Motor neuron (in vitro differentiated cells): Measurements from ENCODE around the gene THSD4. TPM values are rescaled to one million over a fixed set of nuclear protein-coding genes. Genes with fewer than 3 reads are reported as not detected.

Experiments used
- ATAC-seq, 8 experiments: fragments of 200-7000 bp; cut with Tn5 transposase; replicated peaks in 6 of 8; 2 replicates each; pipeline ENCODE4 v1.8.0; 2021; ENCODE audit warnings: mild to moderate bottlenecking in 8 of 8, moderate library complexity in 8 of 8
- H3K27ac ChIP-seq, 2 donors: fragments of 250-450 bp; sonication (Bioruptor Pico); 2 replicates each; pipeline ENCODE4 v1.9.0; 2021; ENCODE audit warnings: antibody characterized with exemption in 2 of 2, mild to moderate bottlenecking in 2 of 2, moderate library complexity in 1 of 2
- H3K4me1 ChIP-seq, 2 donors: fragments of 250-450 bp; sonication (Bioruptor Pico); replicated peaks in 1 of 2; 2 replicates each; pipeline ENCODE4 v1.6.1; 2021; ENCODE audit warnings: antibody characterized with exemption in 2 of 2, mild to moderate bottlenecking in 2 of 2, moderate library complexity in 1 of 2
- H3K4me3 ChIP-seq, 5 donors: fragments of 250-450 bp; sonication (Bioruptor Pico); 2 replicates each; pipeline ENCODE4 v1.9.0; 2021; ENCODE audit warnings: antibody characterized with exemption in 5 of 5, mild to moderate bottlenecking in 5 of 5, moderate library complexity in 4 of 5
- WGBS, 10 experiments: fragments of 450-650 bp; shearing (Covaris generic); methylation state at CpG; one replicate each; pipeline ENCODE4 v1.0.0; 2022; 5-methylcytosine and 5-hydroxymethylcytosine counted together
- in situ Hi-C, 9 experiments: fragments of 400-800 bp; cut with MboI; loops; one replicate each; pipeline ENCODE4 v1.15.0; 2021; ENCODE audit warnings: low sequenced_read_pairs in 9 of 9, low pct_unique_long_range_greater_than_20kb in 2 of 9; ENCODE audit not compliant: unreplicated experiment in 9 of 9
- total RNA-seq, 8 experiments: library from RNA; unstranded; fragments of 300-600 nt; gene quantifications; 2 replicates each; pipeline versions ENCODE4 v1.2.3 to v1.2.4, GENCODE V29; 2022

Gene THSD4
- total RNA-seq, 8 experiments from 2014 or later, result 1.3 to 28.4 (median 6.7) TPM

- peak in 1 of 8 experiments; percentile 40 for ATAC-seq
- in situ Hi-C loops, result no loop called here
- Histone ChIP-seq H3K27ac (no peak overlapping the region), H3K4me3 (no peak overlapping the region), H3K4me1 (peaks cover 0 to 4% of the 10 kb centered on the region in 2 donors)
- 60 to 94% (median 75%) methylated on average over 4 to 9 of the region's 9 CpGs; no CpG with 5 or more reads in 1 of the 10 experiments for WGBS, 10 experiments
Measured at GRCh38 chr15:71683411-71684274, 568.4 kb downstream of the THSD4 start.

GRCh38 chr15:71685420-71685993 is 570.2 kb downstream of the THSD4 start:
- in situ Hi-C loops, result no loop called here
- Histone ChIP-seq H3K4me1 (peaks cover 0 to 4% of the 10 kb centered on the region in 2 donors), H3K4me3 (no peak overlapping the region), H3K27ac (no peak overlapping the region)
- ATAC-seq, result no peak

- H3K27ac ChIP-seq, result no peak overlapping the region
- H3K4me1 ChIP-seq, result peaks cover 0 to 4% of the 10 kb centered on the region in 2 donors
- WGBS, 10 experiments, result 50 to 100% (median 75%) methylated on average over 1 to 4 of the region's 4 CpGs
- H3K4me3 ChIP-seq, result no peak overlapping the region
- ATAC-seq, result no peak
- in situ Hi-C loops, result no loop called here
Measured at GRCh38 chr15:71686221-71687050, 571.2 kb downstream of the THSD4 start.

GRCh38 chr15:71687902-71688508 is 572.7 kb downstream of the THSD4 start:
- in situ Hi-C loops, result no loop called here
- 20 to 83% (median 46%) methylated on average over 1 to 2 of the region's 2 CpGs for WGBS, 10 experiments
- Histone ChIP-seq H3K4me1 (peaks cover 0 to 4% of the 10 kb centered on the region in 2 donors), H3K27ac (no peak overlapping the region), H3K4me3 (no peak overlapping the region)
- peak in 5 of 8 experiments; percentile 21 to 77 (median 63) for ATAC-seq

- WGBS, 10 experiments, result 38 to 84% (median 50%) methylated on average over 1 to 3 of the region's 3 CpGs; no CpG with 5 or more reads in 3 of the 10 experiments
- no peak for ATAC-seq
- in situ Hi-C loops, result no loop called here
- peaks cover 0 to 4% of the 10 kb centered on the region in 2 donors for H3K4me1 ChIP-seq
- H3K4me3 ChIP-seq, result no peak overlapping the region
- no peak overlapping the region for H3K27ac ChIP-seq
Measured at GRCh38 chr15:71688509-71689094, 573.3 kb downstream of the THSD4 start.

- no peak overlapping the region for H3K4me3 ChIP-seq
- H3K27ac ChIP-seq, result no peak overlapping the region
- ATAC-seq, result no peak
- peaks cover 0 to 4% of the 10 kb centered on the region in 2 donors for H3K4me1 ChIP-seq
- in situ Hi-C loops, result no loop called here
- 56 to 100% (median 80%) methylated on average over 1 to 3 of the region's 3 CpGs; no CpG with 5 or more reads in 3 of the 10 experiments for WGBS, 10 experiments
Measured at GRCh38 chr15:71691081-71691457, 575.8 kb downstream of the THSD4 start.

- WGBS, 10 experiments, result 0 to 100% (median 88%) methylated on average over 1 to 9 of the region's 12 CpGs
Measured at GRCh38 chr15:71691458-71692417, 576.5 kb downstream of the THSD4 start.

GRCh38 chr15:71697236-71697635 is 582.0 kb downstream of the THSD4 start:
- peaks cover 0 to 5% of the 10 kb centered on the region in 2 donors for H3K4me1 ChIP-seq
- no peak overlapping the region for H3K27ac ChIP-seq
- in situ Hi-C loops, result no loop called here
- H3K4me3 ChIP-seq, result no peak overlapping the region
- 58 to 100% (median 79%) methylated on average over 1 to 4 of the region's 6 CpGs; no CpG with 5 or more reads in 1 of the 10 experiments for WGBS, 10 experiments
- no peak for ATAC-seq

More at GRCh38 chr15:71691458-71692417, 576.5 kb downstream of the THSD4 start:
- in situ Hi-C loops, result no loop called here
- peaks cover 0 to 4% of the 10 kb centered on the region in 2 donors for H3K4me1 ChIP-seq
- no peak overlapping the region for H3K4me3 ChIP-seq
- no peak overlapping the region for H3K27ac ChIP-seq
- ATAC-seq, result peak in 3 of 8 experiments; percentile 76 to 86 (median 82)

GRCh38 chr15:71698030-71698429 is 582.8 kb downstream of the THSD4 start:
- peaks cover 0 to 5% of the 10 kb centered on the region in 2 donors for H3K4me1 ChIP-seq
- no peak overlapping the region for H3K27ac ChIP-seq
- in situ Hi-C loops, result no loop called here
- H3K4me3 ChIP-seq, result no peak overlapping the region
- 60 to 100% (median 80%) methylated on average over 1 to 3 of the region's 3 CpGs; no CpG with 5 or more reads in 3 of the 10 experiments for WGBS, 10 experiments
- peak in 1 of 8 experiments; percentile 55 for ATAC-seq

GRCh38 chr15:71698742-71699141 is 583.5 kb downstream of the THSD4 start:
- Histone ChIP-seq H3K4me3 (no peak overlapping the region), H3K27ac (no peak overlapping the region), H3K4me1 (peaks cover 0 to 5% of the 10 kb centered on the region in 2 donors)
- no peak for ATAC-seq
- 83 to 100% (median 94%) methylated on average over 1 of the region's 1 CpG; no CpG with 5 or more reads in 2 of the 10 experiments for WGBS, 10 experiments
- in situ Hi-C loops, result no loop called here

GRCh38 chr15:71699977-71700376 is 584.7 kb downstream of the THSD4 start:
- WGBS, 10 experiments, result 33 to 100% (median 88%) methylated on average over 1 of the region's 1 CpG
- H3K4me3 ChIP-seq, result no peak overlapping the region
- peaks cover 0 to 5% of the 10 kb centered on the region in 2 donors for H3K4me1 ChIP-seq
- in situ Hi-C loops, result no loop called here
- no peak for ATAC-seq
- no peak overlapping the region for H3K27ac ChIP-seq
